Bone marrow (tissue), 2 donors: Measurements from ENCODE around the gene BSCL2.
"Not testable (repeated sequence)": the region's sequence is repeated elsewhere in the genome, so short reads cannot be mapped to it uniquely, and the experiment has no call there.

Experiments used
- DNase-seq, 2 donors: peaks; one replicate each; lab custom pipeline; 2025; lab: John Stamatoyannopoulos, UW

BSCL2 gene

DNA sequence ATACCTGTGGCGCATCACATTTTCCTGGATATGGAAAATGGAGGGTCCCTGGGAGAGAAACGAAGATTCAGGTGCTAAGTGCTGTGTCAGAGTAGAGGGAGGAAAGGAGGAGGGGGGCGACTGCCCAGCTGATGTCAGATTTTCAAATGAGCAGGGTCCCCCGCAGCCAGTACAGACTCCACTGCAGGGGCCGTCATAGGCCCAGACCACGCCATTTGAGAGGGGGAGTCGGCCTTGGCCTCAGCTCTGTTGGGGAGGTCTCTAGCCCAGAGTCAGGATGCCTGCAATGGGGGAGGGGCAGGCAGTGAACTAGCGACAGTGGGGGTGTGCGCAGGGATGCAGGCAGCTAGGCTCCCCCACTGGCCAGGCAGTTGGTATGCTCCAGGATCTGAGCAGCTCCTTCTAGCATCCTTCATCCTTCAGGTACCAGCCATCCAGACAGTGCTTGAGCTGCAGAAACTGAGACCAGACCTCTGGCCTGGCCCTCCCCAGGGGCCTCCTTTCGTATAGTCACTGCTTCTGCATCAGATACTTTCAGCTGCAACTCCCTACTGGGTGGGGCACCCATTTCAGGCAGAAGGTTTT, at the start of gene BSCL2, which contains the start of gene GNG3:
BSCL2 (minus strand) TSS at position 148 of the 585 bp plus-strand sequence. CDS start 229 bp downstream, outside the sequence.
GNG3 (plus strand) TSS at position 400 of the 585 bp plus-strand sequence. CDS start 620 bp downstream, outside the sequence.
- no peak for DNase-seq

DNA sequence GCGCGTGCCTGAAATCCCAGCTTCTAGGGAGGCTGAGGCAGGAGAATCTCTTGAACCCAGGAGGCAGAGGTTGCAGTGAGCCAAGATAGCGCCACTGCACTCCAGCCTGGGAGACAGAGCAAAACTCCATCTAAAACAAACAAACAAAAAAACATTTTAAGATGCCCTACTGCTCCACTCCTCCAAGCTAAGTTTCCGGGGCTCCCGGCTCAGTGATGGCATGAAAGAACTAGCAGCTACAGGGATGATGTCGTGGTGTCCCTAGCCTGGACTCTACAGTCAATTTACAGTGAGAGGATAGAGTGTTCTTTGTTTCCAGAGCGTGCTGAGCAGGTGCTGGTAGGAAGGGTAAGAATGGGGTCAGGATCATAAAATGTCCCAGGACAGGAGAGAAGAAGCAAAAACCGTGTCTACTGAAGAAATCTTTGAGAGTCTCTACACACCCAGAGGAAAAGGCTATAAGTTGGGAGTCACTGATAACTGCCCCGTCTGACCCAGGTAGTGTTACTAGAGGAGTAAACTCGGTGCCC, 47.9 kb upstream of the BSCL2 start:
- no peak for DNase-seq

DNA sequence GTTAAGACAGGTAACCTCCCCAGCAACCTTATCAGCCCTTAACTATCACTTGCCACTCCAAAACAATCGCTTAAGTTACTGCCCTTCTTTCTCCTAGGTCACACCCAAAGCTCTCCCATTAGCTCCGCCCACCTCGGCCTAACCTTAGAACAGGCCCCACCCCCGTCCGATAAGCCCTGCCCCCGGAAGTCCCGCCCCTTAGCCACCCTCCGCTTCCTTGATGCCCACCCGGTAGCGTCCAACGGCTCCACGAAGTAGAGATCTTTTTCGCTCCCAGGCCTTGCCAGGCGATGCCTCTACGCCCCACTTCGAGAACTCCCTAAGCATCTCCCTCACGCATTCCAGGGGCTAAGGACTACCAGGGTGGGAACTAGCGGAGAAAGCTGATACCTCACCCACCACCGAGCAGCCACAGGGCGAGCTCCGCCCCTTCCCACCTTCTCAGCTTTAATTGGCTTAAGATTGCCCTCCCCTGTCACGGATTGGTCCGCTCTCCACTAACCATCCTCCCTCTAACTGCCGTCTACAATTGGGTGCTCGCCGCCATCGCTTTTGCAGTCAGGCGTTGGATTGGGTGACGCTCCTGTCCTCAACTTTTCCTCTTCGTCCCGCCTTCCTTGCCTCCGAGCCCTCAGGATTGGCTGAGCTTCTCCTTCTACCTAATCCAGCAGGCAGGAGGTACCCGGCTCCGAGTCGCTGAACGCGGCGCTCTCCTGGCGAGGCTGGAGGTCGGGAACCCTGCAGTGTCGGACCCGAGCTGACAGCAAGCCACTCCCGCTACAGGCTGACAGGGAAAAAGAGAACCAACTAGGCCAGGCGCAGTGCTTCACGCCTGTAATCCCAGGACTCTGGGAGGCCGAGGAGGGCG, 46.7 kb upstream of the BSCL2 start, which contains the start of gene ZBTB3:
ZBTB3 (minus strand) TSS at position 425 of the 868 bp plus-strand sequence. CDS start 496 bp downstream, outside the sequence.
- DNase-seq, result peak; percentile 97 to 100

DNA sequence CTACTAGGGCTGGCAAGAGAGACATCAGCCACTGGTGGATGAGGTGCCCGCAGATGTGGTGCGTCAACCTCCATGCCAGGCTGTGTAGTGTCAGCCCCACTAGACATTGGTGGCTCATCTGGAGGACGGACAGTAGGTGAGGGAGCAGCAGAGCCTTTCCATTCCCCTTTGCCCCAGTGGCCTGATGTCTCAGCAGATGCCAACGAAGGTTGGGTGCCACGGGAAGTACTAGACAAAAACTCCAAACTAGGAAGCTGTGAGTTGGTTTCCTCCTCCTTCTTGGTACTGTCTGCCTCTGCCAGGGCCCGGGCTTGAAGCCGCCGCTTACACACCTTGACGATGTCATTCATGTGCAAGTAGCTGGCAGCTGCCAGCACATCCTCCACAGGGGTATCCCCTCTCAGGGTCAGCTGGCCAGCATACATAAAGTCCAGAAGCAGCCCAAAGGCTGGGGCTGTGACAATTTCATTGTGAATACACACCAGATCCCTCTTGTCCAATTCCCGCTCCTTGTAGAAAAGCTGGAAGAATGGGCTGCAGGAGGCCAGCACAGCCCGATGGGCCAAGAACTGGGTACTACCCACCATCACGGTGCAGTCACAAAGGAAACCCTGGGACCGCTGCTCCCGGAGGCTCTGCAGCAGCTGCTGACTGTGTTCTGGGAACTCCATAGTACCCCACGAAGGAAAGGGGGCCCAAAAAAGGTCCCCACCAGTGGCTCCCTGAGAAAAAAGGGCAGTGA, 45.9 kb upstream of the BSCL2 start:
- DNase-seq, result no peak

DNA sequence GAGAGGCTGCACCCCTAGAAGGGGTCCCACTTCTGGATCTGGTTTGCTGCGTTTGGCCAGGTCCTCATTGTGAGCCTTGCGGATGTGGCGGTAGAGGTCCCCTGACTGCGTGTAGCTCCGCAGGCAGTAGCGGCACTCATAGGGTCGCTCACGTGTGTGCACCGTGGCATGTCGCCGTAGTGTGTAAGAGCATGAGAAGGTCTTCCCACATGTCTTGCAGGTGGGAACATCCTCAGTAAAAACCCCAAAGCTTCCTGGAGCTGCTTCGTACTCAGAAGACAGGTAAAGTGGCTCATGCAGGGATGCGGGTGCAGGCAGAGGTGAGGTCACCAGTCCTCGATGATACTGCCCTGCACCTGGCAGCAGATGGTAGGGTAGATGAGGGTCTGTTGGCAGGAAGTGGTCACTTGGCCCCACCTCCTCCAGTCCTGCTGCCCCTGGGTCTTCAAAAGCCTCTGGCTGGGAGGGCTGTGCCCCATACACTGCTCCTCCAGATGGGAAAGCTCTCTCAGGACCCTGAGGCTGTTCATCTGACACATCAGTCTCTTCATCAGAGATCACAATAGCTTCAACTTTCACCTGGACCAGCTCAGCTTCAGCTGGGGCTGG, 45.1 kb upstream of the BSCL2 start:
- DNase-seq, result no peak

DNA sequence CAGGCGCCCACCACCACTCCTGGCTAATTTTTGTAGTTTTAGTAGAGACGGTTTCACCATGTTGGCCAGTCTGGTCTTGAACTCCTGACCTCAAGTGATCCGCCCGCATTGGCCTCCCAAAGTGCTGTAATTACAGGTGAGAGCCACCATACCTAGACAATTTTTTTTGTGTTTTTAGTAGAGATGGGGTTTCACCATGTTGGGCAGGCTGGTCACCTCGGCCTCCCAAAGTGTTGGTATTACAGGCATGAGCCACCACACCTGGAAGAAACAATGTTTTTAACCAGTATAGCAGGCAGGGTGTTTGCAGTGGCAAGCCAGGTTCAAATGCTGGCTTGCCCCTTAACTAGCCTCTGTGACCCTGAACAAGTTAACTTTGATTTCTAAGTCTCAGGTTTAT, 42.7 kb upstream of the BSCL2 start:
- not testable (repeated sequence) for DNase-seq

DNA sequence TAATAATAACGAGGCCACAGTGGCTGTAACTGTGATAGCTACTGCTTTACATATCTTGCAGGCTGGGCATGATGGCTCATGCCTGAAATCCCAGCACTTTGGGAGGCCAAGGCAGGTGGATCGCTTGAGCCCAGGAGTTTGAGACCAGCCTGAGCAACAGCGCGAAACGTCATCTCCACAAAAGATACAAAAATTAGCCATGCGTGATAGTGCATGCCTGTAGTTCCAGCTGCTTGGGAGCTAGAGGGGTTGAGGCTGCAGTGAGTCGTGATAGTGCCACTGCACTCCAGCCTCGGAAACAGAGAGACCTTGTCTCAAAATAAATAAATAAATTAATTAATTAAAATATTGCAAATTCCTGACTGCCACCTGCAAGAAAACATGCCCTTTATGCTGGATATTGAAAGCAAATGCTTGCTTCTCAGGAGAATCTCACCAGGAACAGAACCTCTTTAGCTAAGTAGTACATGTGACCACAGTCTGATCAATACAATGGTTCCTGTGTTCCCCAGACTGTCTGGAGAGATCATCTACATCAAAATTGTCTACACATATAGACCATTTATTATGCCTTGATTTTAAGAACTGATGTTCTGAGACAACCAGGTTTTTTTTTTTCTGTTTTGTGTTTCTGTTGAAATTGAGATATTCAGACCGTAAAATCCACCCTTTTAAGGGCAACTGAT, 40.4 kb upstream of the BSCL2 start:
- DNase-seq, result no peak

DNA sequence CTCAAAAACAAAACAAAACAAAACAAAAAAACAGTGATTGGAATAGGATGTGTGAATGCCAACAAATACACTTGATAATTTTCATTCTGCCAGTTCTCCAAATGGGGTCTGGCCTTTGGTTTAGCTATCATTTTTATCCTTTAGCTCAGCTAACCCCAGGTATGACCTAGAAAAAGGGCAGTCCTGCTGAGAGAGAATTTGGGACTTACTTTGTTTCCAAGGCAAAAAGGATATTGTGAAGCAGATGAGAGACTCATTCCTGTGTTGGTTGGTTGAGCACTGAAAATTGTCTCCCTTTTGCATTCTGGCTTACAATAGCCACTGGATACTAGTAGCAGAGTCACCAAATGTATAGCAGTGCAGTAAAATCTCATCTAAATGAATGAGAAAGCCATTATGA, 30.0 kb upstream of the BSCL2 start:
- no peak for DNase-seq

DNA sequence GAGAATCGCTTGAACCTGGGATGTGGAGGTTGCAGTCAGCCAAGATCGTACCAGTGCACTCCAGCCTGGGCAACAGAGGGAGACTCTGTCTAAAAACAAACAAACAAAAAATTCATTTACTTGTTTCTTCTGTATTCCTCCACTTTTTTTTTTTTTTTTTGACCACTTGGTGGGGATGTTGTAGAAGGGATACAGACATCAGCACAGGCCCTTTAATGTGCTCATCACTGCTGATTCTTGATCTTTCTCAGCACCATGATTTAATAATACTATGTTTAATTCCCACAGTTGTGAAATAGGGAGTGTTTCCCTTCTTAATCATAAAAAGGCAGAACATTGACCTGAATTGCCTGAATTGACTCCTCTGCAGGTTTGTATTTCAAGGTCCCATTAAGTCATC, 25.6 kb upstream of the BSCL2 start:
- DNase-seq, result no peak

DNA sequence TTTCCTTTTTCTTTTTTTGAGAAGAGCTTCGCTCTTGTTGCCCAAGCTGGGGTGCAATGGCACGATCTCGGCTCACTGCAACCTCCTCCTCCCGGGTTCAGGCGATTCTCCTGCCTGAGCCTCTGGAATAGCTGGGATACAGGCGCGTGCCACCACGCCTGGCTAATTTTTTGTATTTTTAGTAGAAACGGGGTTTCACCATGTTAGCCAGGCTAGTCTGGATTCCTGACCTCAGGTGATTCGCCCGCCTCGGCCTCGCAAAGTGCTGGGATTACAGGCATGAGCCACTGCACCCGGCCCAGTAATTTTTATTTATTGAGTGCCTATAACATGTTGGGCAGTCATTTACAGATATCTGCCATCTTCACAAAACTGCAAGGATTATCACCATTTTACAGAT, 22.9 kb upstream of the BSCL2 start:
- DNase-seq, result not testable (repeated sequence)

DNA sequence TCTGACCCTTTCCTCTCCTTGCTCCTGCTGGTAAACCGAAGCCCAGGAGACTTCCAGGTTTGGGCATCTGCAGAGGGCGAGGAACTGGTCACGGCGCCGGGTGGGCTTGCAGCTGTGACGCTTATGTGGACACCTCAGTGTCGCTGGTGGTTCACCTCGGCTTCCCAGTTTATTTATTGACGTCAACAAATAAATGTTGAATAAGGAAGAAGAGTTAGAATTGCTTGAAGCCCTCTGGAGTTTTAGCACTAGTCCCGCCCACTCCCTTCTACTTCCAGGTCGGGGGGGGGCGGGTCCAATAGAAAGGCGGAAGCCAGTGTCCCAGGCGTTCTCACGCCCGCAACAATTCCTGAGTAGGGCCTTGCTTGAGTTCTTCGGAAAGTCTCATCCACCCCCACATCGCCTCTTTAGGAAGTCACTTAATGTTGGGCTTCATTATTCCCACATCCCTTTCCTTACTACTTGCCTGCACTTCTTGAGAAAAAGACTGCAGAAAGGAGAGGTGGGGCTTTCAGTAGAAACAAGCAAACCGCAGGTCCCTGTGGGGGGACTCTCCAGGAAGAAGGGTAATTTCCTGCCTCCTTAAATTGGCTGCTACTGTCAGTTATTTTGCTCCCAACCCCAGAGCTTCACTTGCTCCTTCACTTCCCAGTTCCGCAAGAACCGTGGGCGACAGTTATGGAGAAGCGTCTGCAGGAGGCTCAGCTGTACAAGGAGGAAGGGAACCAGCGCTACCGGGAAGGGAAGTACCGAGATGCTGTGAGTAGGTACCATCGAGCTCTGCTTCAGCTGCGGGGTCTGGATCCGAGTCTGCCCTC, 21.2 kb upstream of the BSCL2 start, which contains the start of gene TTC9C:
TTC9C (plus strand) TSS at position 316 of the 818 bp plus-strand sequence; CDS start at position 679, 363 bp downstream.
- DNase-seq, result peak; percentile 79 to 89

DNA sequence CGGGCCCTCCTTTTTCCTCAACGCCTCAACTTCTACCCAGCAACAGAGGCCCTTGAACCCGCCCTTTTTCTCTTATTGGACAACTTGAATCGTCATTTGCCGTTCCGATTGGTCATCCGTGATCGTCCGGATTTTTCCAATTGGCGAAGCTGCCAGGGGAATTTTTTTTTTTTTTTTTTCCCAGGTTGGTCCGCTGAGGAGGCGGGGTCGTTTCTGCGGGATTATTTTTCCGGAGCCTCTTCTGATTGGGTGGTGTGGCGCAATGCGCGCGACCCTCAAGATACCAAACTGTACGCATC, 20.6 kb upstream of the BSCL2 start:
- DNase-seq, result peak in 1 of 2 donors; percentile 97

DNA sequence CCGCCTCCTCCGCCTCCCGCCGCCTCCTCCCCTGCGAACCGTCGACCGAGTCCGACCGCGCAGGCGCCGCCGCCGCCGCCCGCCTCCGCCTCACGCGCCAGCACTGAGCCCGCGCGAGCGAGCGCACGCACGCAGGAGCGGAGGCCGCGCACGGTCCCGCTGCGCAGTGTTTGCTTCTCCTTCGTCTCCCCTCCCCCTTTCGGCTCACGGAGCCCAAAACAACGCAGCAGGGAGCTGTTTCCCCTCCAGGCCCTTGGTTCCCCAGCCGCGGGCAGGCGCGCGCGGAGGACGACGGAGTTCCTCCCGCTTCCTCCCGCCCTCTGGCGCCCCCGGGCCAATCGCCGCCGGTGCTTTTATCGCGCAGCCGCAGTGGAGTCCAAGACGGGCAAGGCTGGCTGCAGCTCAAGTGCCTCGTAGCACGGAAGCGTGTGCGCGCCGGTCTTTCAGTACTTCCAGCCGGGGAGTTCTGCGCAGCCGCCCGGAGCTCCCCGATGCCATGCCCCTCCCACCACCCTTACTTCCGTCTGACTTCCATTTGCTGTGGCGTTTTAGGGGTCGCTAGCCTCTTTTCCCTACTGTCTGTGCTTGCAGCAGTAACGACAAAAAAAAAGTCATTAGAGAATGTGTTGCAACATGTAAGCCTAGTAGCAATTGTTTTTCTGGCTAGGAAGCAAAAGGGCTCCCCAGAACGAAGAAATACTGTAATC, 20.1 kb upstream of the BSCL2 start, which contains the start of gene HNRNPUL2:
HNRNPUL2 (minus strand) TSS at position 293 of the 707 bp plus-strand sequence. CDS start 301 bp downstream, outside the sequence.
- peak; percentile 98 to 99 for DNase-seq

DNA sequence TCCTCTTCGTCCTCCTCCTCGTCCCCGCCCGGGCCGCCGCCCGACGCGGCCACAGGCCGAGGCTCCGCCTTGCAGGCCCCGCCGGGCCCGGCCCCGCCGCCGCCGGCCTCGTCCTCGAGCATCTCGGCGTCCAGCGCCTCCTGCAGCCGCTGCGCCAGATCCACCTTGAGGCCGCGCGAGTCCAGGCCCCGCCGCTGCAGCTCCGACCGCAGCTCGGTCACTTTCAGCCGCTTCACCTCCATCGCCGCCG, 19.6 kb upstream of the BSCL2 start:
- DNase-seq, result no peak

DNA sequence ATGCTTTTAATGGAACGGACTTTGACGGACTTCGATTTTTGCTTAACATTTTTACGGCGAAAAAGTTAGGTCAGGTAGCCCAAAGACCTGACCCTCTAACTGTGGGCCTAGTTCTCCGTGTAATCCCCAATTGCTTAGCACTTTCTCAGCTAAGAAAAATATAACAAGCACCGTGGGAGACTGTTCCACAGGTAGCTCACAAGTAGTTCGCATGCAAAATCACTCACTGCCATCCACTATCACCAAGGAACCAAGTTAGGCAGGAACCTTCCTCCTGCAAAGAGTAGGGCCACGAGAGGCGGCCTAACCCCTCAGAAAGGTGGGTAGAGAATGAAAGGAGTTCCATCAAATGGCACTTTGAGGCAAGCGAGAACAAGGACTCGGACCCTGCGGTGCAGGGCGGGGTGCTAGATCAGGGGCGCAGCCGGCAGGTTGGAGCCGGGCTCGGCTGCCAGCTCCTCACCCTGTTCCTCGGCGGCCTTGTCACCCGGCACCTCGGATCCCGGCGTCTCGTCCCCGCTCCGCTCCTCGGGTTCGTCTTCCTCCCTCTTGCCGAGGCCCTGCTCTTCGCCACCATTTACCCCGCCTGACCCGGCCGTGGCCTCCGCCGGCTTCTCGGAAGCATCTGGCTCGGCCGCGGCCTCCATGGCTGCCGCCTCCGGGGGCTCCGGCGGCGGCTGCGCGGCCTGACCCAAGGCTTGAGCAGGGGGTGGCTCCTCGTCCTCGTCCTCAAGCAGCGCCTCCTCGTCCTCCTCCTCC, 19.1 kb upstream of the BSCL2 start:
- no peak for DNase-seq

DNA sequence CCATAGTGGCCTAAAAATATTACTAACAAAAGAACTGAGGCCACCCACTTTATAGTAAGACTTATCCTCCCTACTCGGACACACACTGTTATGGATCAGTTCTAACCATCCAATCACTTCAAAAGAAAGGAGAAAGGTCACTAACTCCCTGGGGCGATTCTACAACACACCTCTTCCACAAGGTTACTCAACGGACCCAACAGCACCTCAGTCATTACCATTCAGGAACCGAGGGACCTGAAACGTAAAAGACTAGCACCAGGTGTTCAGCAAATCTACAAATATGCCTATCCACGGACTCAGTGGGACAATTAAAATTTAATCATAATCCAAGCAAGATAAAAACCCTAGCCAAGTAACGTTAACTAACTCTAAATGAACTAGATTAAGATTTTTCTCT, 18.4 kb upstream of the BSCL2 start:
- DNase-seq, result no peak

DNA sequence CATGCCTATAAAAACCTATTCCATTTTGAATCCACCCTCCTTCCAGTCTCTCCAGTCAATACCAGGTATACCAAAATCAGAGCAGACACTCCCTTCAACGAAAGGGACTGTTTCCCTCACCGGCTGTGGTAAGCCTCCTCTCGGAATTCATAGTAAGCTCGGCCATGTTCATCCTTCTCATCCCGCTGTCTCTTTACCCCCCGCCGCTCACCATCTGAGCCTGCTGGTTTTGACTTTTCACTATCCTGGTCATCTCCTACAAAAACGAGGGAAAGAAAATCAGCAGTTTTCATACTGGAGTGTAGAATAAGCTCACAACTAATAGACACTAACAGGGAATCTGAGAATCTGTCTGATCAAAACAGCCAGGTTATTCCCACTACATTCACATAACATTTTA, 16.9 kb upstream of the BSCL2 start:
- no peak for DNase-seq

DNA sequence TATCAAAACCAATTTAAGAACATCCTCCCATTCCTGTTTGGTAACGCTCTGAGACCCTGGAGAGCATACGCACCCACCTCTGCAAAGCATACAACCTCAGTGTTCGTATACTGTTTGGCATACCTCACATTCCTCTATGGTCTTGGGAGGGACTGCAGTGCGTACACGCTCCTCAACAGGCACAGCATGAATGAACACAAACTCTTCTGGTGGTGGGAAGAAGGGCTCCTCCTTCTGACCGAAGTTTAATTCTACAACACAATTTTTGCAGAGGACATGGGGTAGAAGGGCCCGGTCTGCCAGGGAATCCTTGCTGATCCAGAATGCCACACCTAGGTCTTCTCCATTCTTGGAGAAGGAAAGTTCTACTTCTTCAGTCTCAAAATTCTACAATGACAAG, 14.8 kb upstream of the BSCL2 start:
- DNase-seq, result no peak
